Endodermal cell (in vitro differentiated cells): Measurements from ENCODE around the gene WDHD1. TPM values are rescaled to one million over a fixed set of nuclear protein-coding genes. Genes with fewer than 3 reads are reported as not detected.
"Not testable (repeated sequence)": the region's sequence is repeated elsewhere in the genome, so short reads cannot be mapped to it uniquely, and the experiment has no call there.

Source experiments
- DNase-seq: peaks from one replicate; pipeline ENCODE4 v3.0.0-alpha.2; 2017
- H3K27ac ChIP-seq: 2 replicates; pipeline ENCODE4 v1.5.1; 2013; ENCODE audit warnings: mild to moderate bottlenecking, low read depth, low read length, moderate library complexity
- H3K27me3 ChIP-seq: 2 replicates; pipeline ENCODE4 v1.6.1; 2013; ENCODE audit warnings: mild to moderate bottlenecking, low read length, moderate library complexity; ENCODE audit not compliant: insufficient read depth, control insufficient read depth, poor library complexity, severe bottlenecking
- H3K36me3 ChIP-seq: 2 replicates; pipeline ENCODE4 v1.7.0; 2013; ENCODE audit warnings: mild to moderate bottlenecking, low read length, moderate library complexity; ENCODE audit not compliant: control insufficient read depth, insufficient read depth
- H3K4me1 ChIP-seq: one replicate; pipeline ENCODE4 v1.7.0; 2013; ENCODE audit warnings: low read length; ENCODE audit not compliant: control insufficient read depth, insufficient read depth
- H3K4me3 ChIP-seq: 2 replicates; pipeline ENCODE4 v1.5.1; 2013; ENCODE audit warnings: mild to moderate bottlenecking, low read length, moderate library complexity
- H3K9ac ChIP-seq: 2 replicates; pipeline ENCODE4 v1.6.1; 2013; ENCODE audit warnings: mild to moderate bottlenecking, low read length, moderate library complexity; ENCODE audit not compliant: poor library complexity, severe bottlenecking; ENCODE audit errors: extremely low read depth
- H3K9me3 ChIP-seq: 2 replicates; pipeline ENCODE4 v1.6.1; 2013; ENCODE audit warnings: mild to moderate bottlenecking, low read length, moderate library complexity; ENCODE audit not compliant: control insufficient read depth
- H3K27ac Mint-ChIP-seq: 2 replicates; pipeline ENCODE4 v1.8.0; 2020; ENCODE audit warnings: mixed read lengths
- H3K27me3 Mint-ChIP-seq: 2 replicates; pipeline ENCODE4 v1.8.0; 2021; ENCODE audit warnings: mild to moderate bottlenecking, mixed read lengths; ENCODE audit not compliant: insufficient read depth
- H3K36me3 Mint-ChIP-seq: 2 replicates; pipeline ENCODE4 v1.8.0; 2020; ENCODE audit warnings: low read depth, mixed read lengths
- H3K4me1 Mint-ChIP-seq: 2 replicates; pipeline ENCODE4 v1.8.0; 2020; ENCODE audit warnings: mixed read lengths
- H3K4me3 Mint-ChIP-seq: 2 replicates; pipeline ENCODE4 v1.8.0; 2020; ENCODE audit warnings: mild to moderate bottlenecking, moderate library complexity, mixed read lengths
- H3K9me3 Mint-ChIP-seq: 2 replicates; pipeline ENCODE4 v1.8.0; 2020; ENCODE audit warnings: mild to moderate bottlenecking, mixed read lengths
- CTCF ChIP-seq: fragments of 200-600 bp; sonication (generic); conservative IDR thresholded peaks from 2 replicates; pipeline ENCODE4 v1.5.0; 2021; ENCODE audit warnings: antibody characterized with exemption, mild to moderate bottlenecking
- WGBS, 2 experiments: methylation state at CpG; one replicate each; pipeline versions ENCODE4 v1.1.5 to v1.1.7; 2013; ENCODE audit warnings: missing lambda C conversion rate in 2 of 2, mixed read lengths in 1 of 2; ENCODE audit not compliant: insufficient coverage in 1 of 2, insufficient read length in 1 of 2; 5-methylcytosine and 5-hydroxymethylcytosine counted together
- total RNA-seq, 2 donors: library from RNA; stranded (reverse); fragmentation: NEBNext Ultra II Directional in 1 of 2; extraction: Animal tissue kit (Norgen Biotek cat#: 25700) in 1 of 2; gene quantifications; 2 replicates in 1 of 2; 3 replicates in 1 of 2; pipeline ENCODE4 v1.2.1, GENCODE V29; 2021

Gene WDHD1
- total RNA-seq, 2 donors from 2014 or later = 63.4 to 99.3 TPM

DNA sequence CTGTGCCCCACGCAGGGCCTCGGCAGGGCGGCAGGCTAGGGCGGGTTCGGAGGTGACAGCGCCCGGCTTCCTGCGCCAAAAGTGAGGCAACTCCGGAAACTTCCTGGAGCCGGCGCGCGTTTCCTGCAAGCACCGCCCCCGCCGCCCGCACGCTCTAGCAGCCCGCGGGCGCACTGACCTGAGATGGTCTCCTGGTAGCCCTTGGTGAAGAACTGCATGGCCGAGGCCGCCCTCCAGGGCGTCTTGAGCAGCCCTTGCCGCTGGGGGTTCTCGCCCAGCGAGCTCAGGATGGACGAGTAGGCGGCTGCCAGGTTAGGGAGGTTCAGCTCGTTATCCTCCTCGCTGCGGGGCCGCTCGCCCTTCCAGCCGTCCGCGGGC, 124.8 kb downstream of the WDHD1 start:
- H3K27me3 ChIP-seq = peaks cover 30% of the 10 kb centered on the region
- Mint-ChIP-seq H3K36me3 (no peaks in the 10 kb centered on the region), H3K4me3 (peak overlapping the region; percentile 72), H3K4me1 (peaks cover 9% of the 10 kb centered on the region), H3K27ac (peak overlapping the region; percentile 35), H3K27me3 (peaks cover 38% of the 10 kb centered on the region), H3K9me3 (no peaks in the 10 kb centered on the region)
- peak overlapping the region; percentile 95 for H3K4me3 ChIP-seq
- WGBS, 2 experiments = 0% methylated on average over 5 to 37 of the region's 37 CpGs
- TF ChIP-seq CTCF = peak; percentile 52
- H3K36me3 ChIP-seq = no peaks in the 10 kb centered on the region
- peak; percentile 91 for DNase-seq
- H3K4me1 ChIP-seq = no peaks in the 10 kb centered on the region
- H3K27ac ChIP-seq = no peak overlapping the region
- peak overlapping the region; percentile 67 for H3K9ac ChIP-seq
- H3K9me3 ChIP-seq = no peaks in the 10 kb centered on the region

GRCh38 chr14:54901380-54902142, 125.3 kb downstream of the WDHD1 start:
- no peaks in the 10 kb centered on the region for H3K9me3 ChIP-seq
- peak overlapping the region; percentile 95 for H3K4me3 ChIP-seq
- peaks cover 9% of the 10 kb centered on the region for H3K4me1 Mint-ChIP-seq
- no peaks in the 10 kb centered on the region for H3K36me3 Mint-ChIP-seq
- H3K4me1 ChIP-seq = no peaks in the 10 kb centered on the region
- TF ChIP-seq CTCF = no peak
- H3K27me3 Mint-ChIP-seq = peaks cover 38% of the 10 kb centered on the region
- H3K27me3 ChIP-seq = peaks cover 30% of the 10 kb centered on the region
- no peak overlapping the region for H3K27ac ChIP-seq
- peak overlapping the region; percentile 67 for H3K9ac ChIP-seq
- H3K9me3 Mint-ChIP-seq = no peaks in the 10 kb centered on the region
- no peaks in the 10 kb centered on the region for H3K36me3 ChIP-seq
- WGBS, 2 experiments = 3% methylated on average over 14 to 37 of the region's 42 CpGs
- H3K27ac Mint-ChIP-seq = no peak overlapping the region
- peak overlapping the region; percentile 72 for H3K4me3 Mint-ChIP-seq
- no peak for DNase-seq

GRCh38 chr14:54899573-54899972, 127.3 kb downstream of the WDHD1 start:
- TF ChIP-seq CTCF = no peak
- Histone ChIP-seq H3K9ac (no peak overlapping the region), H3K27ac (no peak overlapping the region), H3K9me3 (no peaks in the 10 kb centered on the region), H3K4me3 (no peak overlapping the region), H3K27me3 (peaks cover 19% of the 10 kb centered on the region), H3K4me1 (no peaks in the 10 kb centered on the region), H3K36me3 (no peaks in the 10 kb centered on the region)
- 96% methylated on average over 3 of the region's 5 CpGs; no CpG with 5 or more reads in 1 of the 2 experiments for WGBS, 2 experiments
- Mint-ChIP-seq H3K27me3 (peaks cover 23% of the 10 kb centered on the region), H3K9me3 (no peaks in the 10 kb centered on the region), H3K4me3 (no peak overlapping the region), H3K4me1 (peaks cover 9% of the 10 kb centered on the region), H3K27ac (no peak overlapping the region), H3K36me3 (no peaks in the 10 kb centered on the region)
- no peak for DNase-seq

DNA sequence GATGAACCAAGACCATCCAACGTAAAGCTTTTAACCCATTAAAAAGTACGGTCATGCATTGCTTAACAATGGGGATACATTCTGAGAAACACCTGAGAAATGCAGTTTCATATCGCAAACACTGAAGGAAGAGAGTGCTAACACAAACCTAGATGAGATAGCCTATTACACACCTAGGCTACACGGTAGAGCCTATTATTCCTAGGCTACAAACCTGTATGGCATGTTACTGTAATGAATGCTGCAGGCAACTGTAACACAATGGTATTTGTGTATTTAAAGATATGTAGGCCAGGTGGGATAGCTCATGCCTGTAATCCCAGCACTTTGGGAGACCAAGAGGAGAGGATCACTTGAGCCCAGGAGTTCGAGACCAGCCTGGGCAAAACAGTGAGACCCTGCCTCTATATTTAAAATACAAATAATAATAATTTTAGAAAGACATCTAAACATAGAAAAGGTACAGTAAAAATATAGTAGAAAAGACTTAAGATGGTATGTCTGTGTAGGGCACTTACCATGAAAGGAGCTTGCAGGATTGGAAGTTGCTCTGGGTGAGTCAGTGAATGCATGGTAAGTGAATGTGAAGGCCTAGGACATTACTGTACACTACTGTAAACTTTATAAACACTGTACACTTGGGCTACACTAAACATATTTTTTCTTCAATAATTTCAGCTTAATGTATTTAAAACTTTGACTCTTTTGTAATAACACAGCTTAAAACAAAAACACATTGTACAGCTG, 128.9 kb downstream of the WDHD1 start:
- H3K27me3 Mint-ChIP-seq = peaks cover 20% of the 10 kb centered on the region
- H3K36me3 Mint-ChIP-seq, H3K9me3 Mint-ChIP-seq, H3K9me3 ChIP-seq, H3K27ac ChIP-seq, H3K4me1 Mint-ChIP-seq, H3K4me3 ChIP-seq, H3K4me1 ChIP-seq, H3K36me3 ChIP-seq, DNase-seq, H3K27ac Mint-ChIP-seq, H3K4me3 Mint-ChIP-seq, H3K9ac ChIP-seq: not testable (repeated sequence)
- peaks cover 19% of the 10 kb centered on the region for H3K27me3 ChIP-seq
- WGBS, 2 experiments = 81 to 86% methylated on average over 3 to 4 of the region's 5 CpGs
